ENCODE measurements around the gene PPDPF. TPM values are rescaled to one million over a fixed set of nuclear protein-coding genes. Genes with fewer than 3 reads are reported as not detected.

PPDPF gene
- total RNA-seq, 1 donor from 2014 or later = 251 TPM

DNA sequence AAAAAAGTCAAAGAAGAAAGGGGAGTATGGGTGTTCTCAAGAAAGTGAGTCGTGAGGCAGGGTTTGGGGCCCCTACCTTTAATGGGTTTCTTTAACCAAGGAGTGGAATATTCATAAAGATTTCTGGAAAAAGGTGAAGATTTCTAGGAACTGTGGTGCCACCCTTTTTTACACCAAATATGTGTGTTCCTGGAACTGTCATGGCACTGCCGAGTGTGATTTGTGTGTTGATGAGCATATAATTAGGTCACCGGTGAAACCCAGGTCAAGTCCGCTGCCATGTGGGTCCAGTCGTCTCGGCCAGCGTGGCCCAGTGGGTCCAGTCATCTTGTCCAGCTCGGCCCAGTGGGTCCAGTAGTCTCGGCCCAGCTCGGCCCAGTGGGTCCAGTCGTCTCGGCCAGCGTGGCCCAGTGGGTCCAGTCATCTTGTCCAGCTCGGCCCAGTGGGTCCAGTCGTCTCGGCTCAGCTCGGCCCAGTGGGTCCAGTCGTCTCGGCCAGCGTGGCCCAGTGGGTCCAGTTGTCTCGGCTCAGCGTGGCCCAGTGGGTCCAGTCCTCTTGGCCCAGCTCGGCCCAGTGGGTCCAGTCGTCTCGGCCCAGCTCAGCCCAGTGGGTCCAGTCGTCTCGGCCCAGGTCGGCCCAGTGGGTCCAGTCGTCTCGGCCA is 13.4 kb upstream of the PPDPF start:
- no peak for FAIRE-seq
- TF ChIP-seq EZH2 (IDR thresholded peaks at IDR 0.05; ENCODE audit: insufficient read depth, low read length) = no peak
- TF ChIP-seq CTCF (IDR thresholded peaks at IDR 0.05; ENCODE audit: insufficient read depth, low read depth, low read length) = no peak
- no peak overlapping the region for H3K4me2 ChIP-seq (ENCODE audit: low read length)
- H3K27me3 ChIP-seq (ENCODE audit: insufficient read depth, low read length) = peaks cover 12% of the 10 kb centered on the region
- H4K20me1 ChIP-seq (ENCODE audit: insufficient read depth, low read length) = no peaks in the 10 kb centered on the region
- no peak overlapping the region for H2AFZ ChIP-seq (ENCODE audit: low read depth, low read length)
- no peak for DNase-seq (ENCODE audit: low read depth)
- H3K79me2 ChIP-seq (ENCODE audit: insufficient read depth, low read length) = no peaks in the 10 kb centered on the region
- H3K9me3 Mint-ChIP-seq (ENCODE audit: unreplicated experiment) = peaks cover 21% of the 10 kb centered on the region
- no peaks in the 10 kb centered on the region for H3K4me1 ChIP-seq (ENCODE audit: insufficient read depth, low read length)
- no peak overlapping the region for H3K4me3 Mint-ChIP-seq (ENCODE audit: unreplicated experiment)
- no peak overlapping the region for H3K27ac ChIP-seq (ENCODE audit: low read depth, low read length)
- H3K27ac Mint-ChIP-seq (ENCODE audit: unreplicated experiment) = no peak overlapping the region
- peaks cover 16% of the 10 kb centered on the region for H3K9me3 ChIP-seq (ENCODE audit: insufficient read depth, low read depth, low read length)
- no peak overlapping the region for H3K4me3 ChIP-seq (ENCODE audit: insufficient read depth, low read depth, low read length)
- H3K27me3 Mint-ChIP-seq (ENCODE audit: low read depth, unreplicated experiment) = peaks cover 24% of the 10 kb centered on the region
- no peaks in the 10 kb centered on the region for H3K36me3 Mint-ChIP-seq (ENCODE audit: low read depth, unreplicated experiment)
- H3K4me1 Mint-ChIP-seq (ENCODE audit: low read depth, unreplicated experiment) = no peaks in the 10 kb centered on the region
- H3K9ac ChIP-seq (ENCODE audit: low read length) = no peak overlapping the region
- H3K36me3 ChIP-seq (ENCODE audit: insufficient read depth, low read length) = no peaks in the 10 kb centered on the region

GRCh38 chr20:63508072-63508768 is 12.3 kb upstream of the PPDPF start:
- no peaks in the 10 kb centered on the region for H3K4me1 ChIP-seq (ENCODE audit: insufficient read depth, low read length)
- FAIRE-seq = no peak

More at GRCh38 chr20:63508072-63508768, 12.3 kb upstream of the PPDPF start:
- no peaks in the 10 kb centered on the region for H4K20me1 ChIP-seq (ENCODE audit: insufficient read depth, low read length)
- no peak overlapping the region for H3K4me3 ChIP-seq (ENCODE audit: insufficient read depth, low read depth, low read length)
- peaks cover 1% of the 10 kb centered on the region for H3K36me3 Mint-ChIP-seq (ENCODE audit: low read depth, unreplicated experiment)
- no peak for DNase-seq (ENCODE audit: low read depth)
- TF ChIP-seq EZH2 (IDR thresholded peaks at IDR 0.05; ENCODE audit: insufficient read depth, low read length) (no peak), CTCF (IDR thresholded peaks at IDR 0.05; ENCODE audit: insufficient read depth, low read depth, low read length) (no peak)
- no peaks in the 10 kb centered on the region for H3K79me2 ChIP-seq (ENCODE audit: insufficient read depth, low read length)
- no peak overlapping the region for H3K9ac ChIP-seq (ENCODE audit: low read length)
- no peak overlapping the region for H3K4me2 ChIP-seq (ENCODE audit: low read length)
- no peak overlapping the region for H3K27ac Mint-ChIP-seq (ENCODE audit: unreplicated experiment)
- H2AFZ ChIP-seq (ENCODE audit: low read depth, low read length) = no peak overlapping the region
- H3K9me3 Mint-ChIP-seq (ENCODE audit: unreplicated experiment) = peaks cover 22% of the 10 kb centered on the region
- H3K4me1 Mint-ChIP-seq (ENCODE audit: low read depth, unreplicated experiment) = no peaks in the 10 kb centered on the region
- peaks cover 14% of the 10 kb centered on the region for H3K27me3 ChIP-seq (ENCODE audit: insufficient read depth, low read length)
- H3K36me3 ChIP-seq (ENCODE audit: insufficient read depth, low read length) = no peaks in the 10 kb centered on the region
- peaks cover 19% of the 10 kb centered on the region for H3K9me3 ChIP-seq (ENCODE audit: insufficient read depth, low read depth, low read length)
- H3K27me3 Mint-ChIP-seq (ENCODE audit: low read depth, unreplicated experiment) = peaks cover 24% of the 10 kb centered on the region
- H3K27ac ChIP-seq (ENCODE audit: low read depth, low read length) = no peak overlapping the region
- no peak overlapping the region for H3K4me3 Mint-ChIP-seq (ENCODE audit: unreplicated experiment)

Data from astrocyte (in vitro differentiated cells and primary cell).